GM18861 (cell line): ENCODE data around the gene TMLHE.
"Not testable (repeated sequence)": the region's sequence is repeated elsewhere in the genome, so short reads cannot be mapped to it uniquely, and the experiment has no call there.

Experiments used
- ATAC-seq: cut with Tn5 transposase; IDR thresholded peaks from one replicate; pipeline ENCODE4 v1.9.1; 2021; ENCODE audit not compliant: unreplicated experiment

TMLHE gene

GRCh38 chrX:155612312-155613224 is at the start of gene TMLHE, which contains the start of gene SPRY3:
TSS of gene TMLHE (minus strand) at chrX:155612952. CDS start at chrX:155545276, 67,676 bp downstream.
TSS of gene SPRY3 (plus strand) at chrX:155612586.
- peak; percentile 52 for ATAC-seq

DNA sequence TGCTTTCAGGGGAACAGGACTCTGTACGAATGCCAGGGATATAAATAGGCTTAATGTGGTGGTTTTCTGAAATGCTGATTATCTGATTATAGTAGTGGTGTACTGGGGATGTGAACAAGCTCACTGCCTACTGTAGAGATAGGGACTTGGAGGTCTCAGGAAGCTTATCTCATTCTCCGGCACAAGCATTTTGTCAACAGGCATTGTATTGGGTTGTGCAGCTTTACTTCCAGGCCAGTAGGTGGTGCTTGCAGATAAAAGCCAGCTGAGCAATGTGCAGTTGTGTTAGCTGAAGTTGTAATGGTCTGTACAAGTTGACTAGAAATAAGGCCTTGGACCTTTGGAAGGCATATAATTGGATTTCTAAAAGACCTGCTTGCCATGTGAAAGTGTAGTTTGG is 49.5 kb upstream of the TMLHE start:
- ATAC-seq: no peak

GRCh38 chrX:155645180-155645579 is 32.4 kb upstream of the TMLHE start:
- ATAC-seq: no peak

GRCh38 chrX:155643240-155643639 is 30.5 kb upstream of the TMLHE start:
- no peak for ATAC-seq

- ATAC-seq: not testable (repeated sequence)
Observed at GRCh38 chrX:155641371-155641770, 28.6 kb upstream of the TMLHE start.

- ATAC-seq: no peak
Observed at GRCh38 chrX:155637714-155638113, 25.0 kb upstream of the TMLHE start.

GRCh38 chrX:155635019-155635418 is 22.3 kb upstream of the TMLHE start:
- ATAC-seq: not testable (repeated sequence)

DNA sequence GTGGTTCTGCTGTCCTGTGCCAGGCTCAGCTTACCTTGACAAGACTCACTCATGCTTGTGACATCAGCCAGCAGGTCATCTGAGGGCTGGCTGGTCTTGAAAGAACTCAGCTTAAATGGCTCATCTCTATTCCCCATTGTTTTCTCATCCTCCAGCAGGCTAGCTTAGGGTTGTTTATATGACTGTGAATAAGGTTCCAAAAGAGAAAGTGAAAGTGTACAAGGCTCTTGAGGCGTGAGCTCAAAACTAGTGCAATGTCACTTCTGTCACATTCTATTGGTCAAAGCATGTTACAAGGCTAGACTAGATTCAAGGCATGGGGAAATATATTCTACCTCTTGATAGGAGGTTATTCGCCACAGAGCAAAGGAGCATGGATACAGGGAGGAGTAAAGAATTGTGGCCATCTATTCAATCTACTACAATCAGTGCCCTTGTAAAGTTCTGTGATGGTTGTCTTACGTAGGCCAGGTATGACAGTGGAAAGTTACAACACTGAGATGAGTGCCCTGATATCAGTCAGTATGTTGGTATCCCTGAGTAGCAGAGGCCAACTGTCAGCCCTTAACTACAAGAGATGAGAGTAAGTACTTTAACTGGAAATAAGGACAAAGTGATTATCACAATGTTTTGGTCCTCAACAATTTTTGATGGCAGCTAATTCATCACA is 19.8 kb upstream of the TMLHE start:
- ATAC-seq: peak; percentile 73

DNA sequence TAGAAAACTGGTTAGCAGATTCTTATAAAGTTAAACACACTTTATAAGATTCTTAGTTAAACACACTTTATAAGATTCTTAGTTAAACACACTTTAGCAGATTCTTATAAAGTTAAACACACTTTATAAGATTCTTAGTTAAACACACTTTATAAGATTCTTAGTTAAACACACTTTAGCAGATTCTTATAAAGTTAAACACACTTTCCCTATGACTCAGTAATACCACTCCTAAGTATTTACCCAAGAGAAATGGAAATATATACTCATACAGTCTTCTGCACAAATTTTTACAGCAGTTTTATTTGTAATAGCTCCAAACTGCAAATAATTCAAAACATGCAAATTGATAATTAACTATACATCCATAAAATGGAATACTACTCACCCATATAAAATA is 7.4 kb upstream of the TMLHE start:
- not testable (repeated sequence) for ATAC-seq

GRCh38 chrX:155615938-155616337 is 3.2 kb upstream of the TMLHE start:
- no peak for ATAC-seq

- ATAC-seq: no peak
Observed at GRCh38 chrX:155613927-155614559, 1.3 kb upstream of the TMLHE start.

GRCh38 chrX:155611302-155611701 is 1.4 kb downstream of the TMLHE start:
- no peak for ATAC-seq

DNA sequence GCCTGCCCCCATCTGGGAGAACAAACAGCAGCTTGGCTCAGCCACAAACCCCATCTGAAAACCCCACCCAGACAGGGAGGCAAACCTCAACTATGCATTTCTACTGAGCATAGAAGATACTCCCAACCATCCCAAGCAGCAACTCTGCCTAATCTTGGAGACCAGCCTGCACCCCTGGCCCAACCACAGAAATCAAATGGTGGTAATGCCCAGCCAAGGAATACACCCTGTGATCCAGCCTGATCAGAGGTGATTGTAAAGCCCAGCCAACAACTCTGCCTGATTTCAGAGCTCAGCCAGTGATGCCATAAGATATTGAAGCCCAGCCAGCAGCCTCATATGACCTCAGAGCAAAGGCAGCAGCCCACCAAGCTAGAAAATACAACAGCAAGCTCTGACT is 19.8 kb downstream of the TMLHE start:
- no peak for ATAC-seq

DNA sequence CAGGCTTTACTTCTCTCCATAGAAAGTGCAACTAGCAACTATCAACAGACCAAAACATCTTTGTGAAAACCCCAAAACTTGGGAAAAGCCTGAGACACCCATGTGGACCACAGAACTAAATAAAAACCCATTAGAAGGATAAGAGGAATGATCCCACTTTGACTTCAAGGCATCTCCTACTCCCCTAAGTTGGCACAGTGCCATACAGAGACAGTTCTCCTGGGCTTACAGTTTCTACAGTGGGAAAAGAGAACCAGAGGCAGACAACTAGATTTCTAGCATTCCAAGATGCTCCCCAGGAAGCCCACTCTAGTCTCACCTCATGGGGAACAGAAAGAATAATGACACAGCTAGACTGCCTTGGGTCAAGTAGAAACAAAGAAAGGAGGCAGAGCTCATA is 20.4 kb downstream of the TMLHE start:
- no peak for ATAC-seq

DNA sequence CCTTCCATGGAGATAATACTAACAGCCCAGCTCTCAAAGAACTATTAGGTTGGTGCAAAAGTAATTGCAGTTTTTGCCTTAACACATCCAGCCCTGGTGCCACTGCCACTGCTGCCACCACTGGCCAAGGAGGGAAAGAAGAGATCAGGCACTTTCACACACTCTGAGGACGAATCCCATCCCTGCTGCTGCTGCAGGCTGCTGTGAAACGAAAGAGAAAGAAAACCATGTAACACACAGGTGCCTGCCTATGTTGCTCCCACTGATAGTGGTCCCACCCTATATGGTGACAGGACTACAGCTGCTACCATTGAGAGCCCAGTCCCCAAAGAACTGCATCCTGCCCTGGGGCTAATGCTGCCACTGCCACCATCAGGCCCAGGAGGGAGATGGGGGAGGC is 35.1 kb downstream of the TMLHE start:
- ATAC-seq: no peak

- no peak for ATAC-seq
Observed at GRCh38 chrX:155563099-155563498, 49.7 kb downstream of the TMLHE start.

DNA sequence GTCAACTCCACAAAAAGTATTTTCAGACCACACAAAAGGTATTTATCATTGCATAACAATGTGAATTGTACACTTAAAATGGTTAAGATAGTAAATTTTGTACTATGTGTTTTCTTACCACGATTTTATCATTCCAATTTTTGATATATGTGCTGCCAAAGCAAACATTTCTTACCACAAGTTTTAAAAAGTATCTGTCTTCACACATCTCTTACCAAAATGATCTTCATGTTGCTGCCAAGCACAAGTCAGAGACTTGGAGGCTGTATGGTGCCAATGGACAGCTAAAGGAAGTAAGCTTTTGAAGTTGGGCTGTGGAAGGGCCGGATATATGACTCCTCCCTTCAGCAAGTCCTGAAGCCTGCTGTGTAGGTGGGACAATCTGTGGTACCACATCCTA is 67.9 kb downstream of the TMLHE start:
- ATAC-seq: no peak

DNA sequence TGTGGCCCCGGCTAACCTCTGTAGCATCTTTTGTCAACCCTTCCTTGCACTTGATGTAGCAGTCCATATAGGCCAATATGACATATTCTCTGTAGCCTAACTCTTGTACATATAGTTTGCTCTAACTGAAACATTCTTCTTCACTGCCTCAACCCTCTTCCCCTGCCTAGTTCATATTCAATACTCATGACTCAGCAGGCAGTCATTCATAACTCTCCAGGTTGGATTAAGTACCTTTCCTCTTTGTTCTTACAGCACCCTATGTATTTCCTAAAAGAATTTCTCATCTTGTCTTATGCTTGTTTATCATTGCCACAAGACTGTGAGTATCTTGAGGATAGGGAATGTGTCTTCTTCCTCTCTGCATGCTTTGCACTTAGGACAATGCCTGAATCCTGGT is 76.9 kb downstream of the TMLHE start:
- ATAC-seq: no peak

DNA sequence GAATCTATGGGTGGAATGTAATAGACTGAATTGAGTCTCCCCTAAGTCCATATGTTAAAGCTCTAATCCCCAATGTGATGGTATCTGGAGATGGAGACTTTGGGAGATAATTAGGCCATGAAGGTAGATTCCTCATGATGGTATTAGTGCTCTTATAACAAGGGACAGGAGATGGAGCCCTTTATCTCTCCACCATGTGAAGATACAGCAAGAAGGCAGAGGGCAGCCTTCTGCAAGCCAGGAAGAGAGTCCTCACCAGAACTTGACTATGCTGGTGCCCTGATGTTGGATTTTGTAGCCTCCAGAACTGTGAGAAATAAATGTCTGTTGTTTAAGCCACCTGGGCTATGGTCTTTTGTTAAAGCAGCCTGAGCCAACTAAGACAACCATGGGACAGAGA is 78.0 kb downstream of the TMLHE start:
- no peak for ATAC-seq

DNA sequence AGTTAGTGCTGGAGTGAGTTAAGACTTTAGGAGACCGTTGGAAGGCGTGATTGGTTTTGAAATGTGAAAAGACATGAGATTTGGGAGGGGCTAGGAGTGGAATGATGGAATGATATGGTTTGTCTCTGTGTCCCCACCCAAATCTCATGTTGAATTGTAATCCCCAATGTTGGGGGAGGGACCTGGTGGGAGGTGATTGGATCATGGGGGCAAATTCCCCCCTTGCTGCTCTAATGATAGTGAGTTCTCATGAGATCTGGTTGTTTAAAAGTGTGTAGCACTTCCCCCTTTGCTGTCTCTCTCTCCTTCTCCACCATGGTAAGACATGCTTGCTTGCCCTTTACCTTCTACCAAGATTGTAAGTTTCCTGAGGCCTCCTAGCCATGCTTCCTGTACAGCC is 85.7 kb downstream of the TMLHE start:
- not testable (repeated sequence) for ATAC-seq

GRCh38 chrX:155514225-155514624 is 98.5 kb downstream of the TMLHE start:
- no peak for ATAC-seq

GRCh38 chrX:155505296-155505695 is 107.5 kb downstream of the TMLHE start:
- ATAC-seq: no peak
